HG03571 (cell line): ENCODE measurements around the gene NARF.
"Not testable (repeated sequence)": the region's sequence is repeated elsewhere in the genome, so short reads cannot be mapped to it uniquely, and the experiment has no call there.

Experiments used
- ATAC-seq: cut with Tn5 transposase; IDR thresholded peaks from one replicate; pipeline ENCODE4 v1.9.1; 2021; ENCODE audit not compliant: unreplicated experiment

NARF gene

GRCh38 chr17:82529914-82530300 lies 71.4 kb downstream of the NARF start:
- ATAC-seq: no peak

GRCh38 chr17:82531431-82531881 lies 72.9 kb downstream of the NARF start:
- no peak for ATAC-seq

GRCh38 chr17:82534401-82534812 lies 75.9 kb downstream of the NARF start:
- ATAC-seq: no peak

GRCh38 chr17:82536512-82537201 lies 78.1 kb downstream of the NARF start:
- no peak for ATAC-seq

GRCh38 chr17:82537228-82537627 lies 78.7 kb downstream of the NARF start:
- ATAC-seq: not testable (repeated sequence)

- ATAC-seq: not testable (repeated sequence)
These were observed 80.5 kb downstream of the NARF start for GRCh38 chr17:82539076-82539475.
